HepG2 (cell line): ENCODE data around the gene JAGN1. TPM values are rescaled to one million over a fixed set of nuclear protein-coding genes. Genes with fewer than 3 reads are reported as not detected.

Experiments
- HOXA3 ChIP-seq: sonication (generic); formaldehyde crosslinking; IDR thresholded peaks from 2 replicates; pipeline ENCODE4 v1.5.0; 2020; ENCODE audit warnings: missing genetic modification reagents
- MEIS1 ChIP-seq: sonication (generic); formaldehyde crosslinking; IDR thresholded peaks from 2 replicates; pipeline ENCODE4 v1.9.0; 2021; ENCODE audit warnings: mild to moderate bottlenecking, missing genetic modification reagents, moderate library complexity, borderline replicate concordance
- PHF20 ChIP-seq: sonication (generic); formaldehyde crosslinking; IDR thresholded peaks from 2 replicates; pipeline ENCODE4 v1.5.0; 2020; ENCODE audit warnings: mild to moderate bottlenecking, missing genetic modification reagents
- SAP130 ChIP-seq: IDR thresholded peaks from 2 replicates; pipeline ENCODE4 v1.6.1; 2016; ENCODE audit warnings: low read depth
- YY1 ChIP-seq: IDR thresholded peaks from 2 replicates; pipeline ENCODE4 v1.6.1; 2011; ENCODE audit warnings: low read length, low read depth, moderate library complexity, mild to moderate bottlenecking; ENCODE audit not compliant: insufficient read depth, insufficient replicate concordance
- ZKSCAN1 ChIP-seq: fragments of 150-350 bp; IDR thresholded peaks from 2 replicates; pipeline ENCODE4 v1.6.1; 2014; ENCODE audit warnings: low read length
- ZNF747 ChIP-seq: sonication (generic); formaldehyde crosslinking; IDR thresholded peaks from 2 replicates; pipeline ENCODE4 v1.8.1; 2023; ENCODE audit warnings: missing genetic modification reagents, mild to moderate bottlenecking, borderline replicate concordance
- ZNF83 ChIP-seq: sonication (generic); formaldehyde crosslinking; IDR thresholded peaks from 2 replicates; pipeline ENCODE4 v1.4.0; 2020; ENCODE audit warnings: missing genetic modification reagents, mild to moderate bottlenecking, borderline replicate concordance
- polyA plus RNA-seq, 8 experiments: library from polyadenylated mRNA; depleted of rRNA in 3 of 8; stranded (reverse) in 7 of 8; unstranded in 1 of 8; fragments of >200 nt; fragmentation: Illumina TruSeq in 4 of 8; extraction: Trizol in 4 of 8; gene quantifications; 2 replicates each; pipeline versions ENCODE4 v1.2.1 to v1.2.3, GENCODE V29; 2011 to 2016; ENCODE audit warnings: low read depth in 4 of 8, missing spikeins in 1 of 8, mixed read lengths in 1 of 8; ENCODE audit not compliant: insufficient read depth in 1 of 8
- total RNA-seq, 5 experiments: library from RNA; depleted of rRNA; stranded (reverse); fragments of >200 nt; fragmentation: Illumina TruSeq; extraction: Trizol; gene quantifications; 2 replicates each; pipeline ENCODE4 v1.2.3, GENCODE V29; 2016; ENCODE audit warnings: low read depth in 1 of 5
- TF ChIP-seq, protein P1 (sequence below): sonication (generic); formaldehyde crosslinking; IDR thresholded peaks from 2 replicates; pipeline ENCODE4 v1.5.0; 2020; ENCODE audit warnings: mild to moderate bottlenecking, missing genetic modification reagents
- TF ChIP-seq, protein P2 (sequence below): sonication (generic); formaldehyde crosslinking; IDR thresholded peaks from 2 replicates; pipeline ENCODE4 v1.9.0; 2021; ENCODE audit warnings: missing genetic modification reagents, borderline replicate concordance
- TF ChIP-seq, protein P3 (sequence below): sonication (generic); formaldehyde crosslinking; IDR thresholded peaks from 2 replicates; pipeline ENCODE4 v1.9.0; 2022; ENCODE audit warnings: missing genetic modification reagents, mild to moderate bottlenecking, borderline replicate concordance
- TF ChIP-seq, protein P4 (sequence below): sonication (generic); formaldehyde crosslinking; IDR thresholded peaks from 2 replicates; pipeline ENCODE4 v1.8.0; 2022; ENCODE audit warnings: missing genetic modification reagents, mild to moderate bottlenecking, borderline replicate concordance
- TF ChIP-seq, protein P5 (sequence below): sonication (generic); formaldehyde crosslinking; IDR thresholded peaks from 2 replicates; pipeline ENCODE4 v1.5.1; 2020; ENCODE audit warnings: mild to moderate bottlenecking, missing genetic modification reagents, moderate library complexity
- TF ChIP-seq, protein P6 (sequence below): sonication (generic); formaldehyde crosslinking; IDR thresholded peaks from 2 replicates; pipeline ENCODE4 v1.5.0; 2020; ENCODE audit warnings: mild to moderate bottlenecking, missing genetic modification reagents, borderline replicate concordance

Gene JAGN1
- total and polyA plus RNA-seq, 2 of the 13 experiments (the other 11 are each of a cell fraction or from before 2014, with no cell fraction given), result 49.9 to 50.9 TPM

DNA sequence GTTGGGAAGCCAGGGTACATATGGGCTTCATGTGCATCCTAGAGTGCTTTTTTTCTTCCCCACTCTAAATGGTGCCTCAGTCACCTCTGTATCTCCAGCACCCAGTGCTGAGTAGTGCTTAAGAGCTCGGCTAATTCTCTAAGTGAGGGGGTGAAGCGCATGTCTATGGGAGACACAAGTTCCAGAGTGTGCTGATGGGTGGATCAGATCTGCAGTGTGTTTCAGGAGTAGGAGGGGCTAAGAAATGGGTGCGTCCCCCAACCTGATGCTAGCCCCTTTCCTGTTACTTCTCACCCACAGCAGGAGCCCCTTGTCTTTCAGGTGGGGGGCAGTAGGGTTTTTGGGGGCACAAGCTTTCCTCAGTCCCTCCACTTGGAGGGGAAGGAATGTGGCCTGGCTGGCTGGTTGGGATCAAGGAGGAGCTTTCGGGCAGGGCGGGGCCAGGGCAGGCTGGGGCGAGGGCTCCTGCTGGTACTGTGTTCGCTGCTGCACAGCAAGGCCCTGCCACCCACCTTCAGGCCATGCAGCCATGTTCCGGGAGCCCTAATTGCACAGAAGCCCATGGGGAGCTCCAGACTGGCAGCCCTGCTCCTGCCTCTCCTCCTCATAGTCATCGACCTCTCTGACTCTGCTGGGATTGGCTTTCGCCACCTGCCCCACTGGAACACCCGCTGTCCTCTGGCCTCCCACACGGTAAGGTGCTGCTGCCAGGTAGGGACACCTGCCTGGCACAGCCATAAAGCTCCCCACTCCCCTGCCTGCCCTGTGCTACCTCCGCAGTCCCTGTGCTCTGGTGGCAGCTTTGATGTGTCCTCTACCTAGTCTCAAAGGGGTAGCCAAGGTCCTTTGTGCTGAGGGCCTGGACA, 12.2 kb downstream of the JAGN1 start, which contains the start of gene IL17RE (continued):
- TF ChIP-seq, protein P1, sequence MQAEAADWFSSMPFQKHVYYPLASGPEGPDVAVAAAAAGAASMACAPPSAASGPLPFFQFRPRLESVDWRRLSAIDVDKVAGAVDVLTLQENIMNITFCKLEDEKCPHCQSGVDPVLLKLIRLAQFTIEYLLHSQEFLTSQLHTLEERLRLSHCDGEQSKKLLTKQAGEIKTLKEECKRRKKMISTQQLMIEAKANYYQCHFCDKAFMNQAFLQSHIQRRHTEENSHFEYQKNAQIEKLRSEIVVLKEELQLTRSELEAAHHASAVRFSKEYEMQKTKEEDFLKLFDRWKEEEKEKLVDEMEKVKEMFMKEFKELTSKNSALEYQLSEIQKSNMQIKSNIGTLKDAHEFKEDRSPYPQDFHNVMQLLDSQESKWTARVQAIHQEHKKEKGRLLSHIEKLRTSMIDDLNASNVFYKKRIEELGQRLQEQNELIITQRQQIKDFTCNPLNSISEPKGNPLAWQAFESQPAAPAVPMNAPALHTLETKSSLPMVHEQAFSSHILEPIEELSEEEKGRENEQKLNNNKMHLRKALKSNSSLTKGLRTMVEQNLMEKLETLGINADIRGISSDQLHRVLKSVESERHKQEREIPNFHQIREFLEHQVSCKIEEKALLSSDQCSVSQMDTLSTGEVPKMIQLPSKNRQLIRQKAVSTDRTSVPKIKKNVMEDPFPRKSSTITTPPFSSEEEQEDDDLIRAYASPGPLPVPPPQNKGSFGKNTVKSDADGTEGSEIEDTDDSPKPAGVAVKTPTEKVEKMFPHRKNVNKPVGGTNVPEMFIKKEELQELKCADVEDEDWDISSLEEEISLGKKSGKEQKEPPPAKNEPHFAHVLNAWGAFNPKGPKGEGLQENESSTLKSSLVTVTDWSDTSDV (CRISPR knock-in tag), result 0 out of 2 replicates have a peak, but pooled peaks have one; percentile 31
- TF ChIP-seq, protein P2, sequence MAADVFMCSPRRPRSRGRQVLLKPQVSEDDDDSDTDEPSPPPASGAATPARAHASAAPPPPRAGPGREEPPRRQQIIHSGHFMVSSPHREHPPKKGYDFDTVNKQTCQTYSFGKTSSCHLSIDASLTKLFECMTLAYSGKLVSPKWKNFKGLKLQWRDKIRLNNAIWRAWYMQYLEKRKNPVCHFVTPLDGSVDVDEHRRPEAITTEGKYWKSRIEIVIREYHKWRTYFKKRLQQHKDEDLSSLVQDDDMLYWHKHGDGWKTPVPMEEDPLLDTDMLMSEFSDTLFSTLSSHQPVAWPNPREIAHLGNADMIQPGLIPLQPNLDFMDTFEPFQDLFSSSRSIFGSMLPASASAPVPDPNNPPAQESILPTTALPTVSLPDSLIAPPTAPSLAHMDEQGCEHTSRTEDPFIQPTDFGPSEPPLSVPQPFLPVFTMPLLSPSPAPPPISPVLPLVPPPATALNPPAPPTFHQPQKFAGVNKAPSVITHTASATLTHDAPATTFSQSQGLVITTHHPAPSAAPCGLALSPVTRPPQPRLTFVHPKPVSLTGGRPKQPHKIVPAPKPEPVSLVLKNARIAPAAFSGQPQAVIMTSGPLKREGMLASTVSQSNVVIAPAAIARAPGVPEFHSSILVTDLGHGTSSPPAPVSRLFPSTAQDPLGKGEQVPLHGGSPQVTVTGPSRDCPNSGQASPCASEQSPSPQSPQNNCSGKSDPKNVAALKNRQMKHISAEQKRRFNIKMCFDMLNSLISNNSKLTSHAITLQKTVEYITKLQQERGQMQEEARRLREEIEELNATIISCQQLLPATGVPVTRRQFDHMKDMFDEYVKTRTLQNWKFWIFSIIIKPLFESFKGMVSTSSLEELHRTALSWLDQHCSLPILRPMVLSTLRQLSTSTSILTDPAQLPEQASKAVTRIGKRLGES, result no peak
- TF ChIP-seq ZNF747 (CRISPR knock-in tag), result peak; percentile 25; the same call in 1 of the 2 replicates
- peak; percentile 36; the same call in 1 of the 2 replicates for TF ChIP-seq HOXA3 (CRISPR knock-in tag)
- TF ChIP-seq, protein P3, sequence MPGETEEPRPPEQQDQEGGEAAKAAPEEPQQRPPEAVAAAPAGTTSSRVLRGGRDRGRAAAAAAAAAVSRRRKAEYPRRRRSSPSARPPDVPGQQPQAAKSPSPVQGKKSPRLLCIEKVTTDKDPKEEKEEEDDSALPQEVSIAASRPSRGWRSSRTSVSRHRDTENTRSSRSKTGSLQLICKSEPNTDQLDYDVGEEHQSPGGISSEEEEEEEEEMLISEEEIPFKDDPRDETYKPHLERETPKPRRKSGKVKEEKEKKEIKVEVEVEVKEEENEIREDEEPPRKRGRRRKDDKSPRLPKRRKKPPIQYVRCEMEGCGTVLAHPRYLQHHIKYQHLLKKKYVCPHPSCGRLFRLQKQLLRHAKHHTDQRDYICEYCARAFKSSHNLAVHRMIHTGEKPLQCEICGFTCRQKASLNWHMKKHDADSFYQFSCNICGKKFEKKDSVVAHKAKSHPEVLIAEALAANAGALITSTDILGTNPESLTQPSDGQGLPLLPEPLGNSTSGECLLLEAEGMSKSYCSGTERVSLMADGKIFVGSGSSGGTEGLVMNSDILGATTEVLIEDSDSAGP (CRISPR knock-in tag), result peak; percentile 60; the same call in 1 of the 2 replicates
- peak; percentile 60; the same call in 1 of the 2 replicates for TF ChIP-seq PHF20 (CRISPR knock-in tag)
- 0 out of 2 replicates have a peak, but pooled peaks have one; percentile 63 for TF ChIP-seq MEIS1
- TF ChIP-seq, protein P4, sequence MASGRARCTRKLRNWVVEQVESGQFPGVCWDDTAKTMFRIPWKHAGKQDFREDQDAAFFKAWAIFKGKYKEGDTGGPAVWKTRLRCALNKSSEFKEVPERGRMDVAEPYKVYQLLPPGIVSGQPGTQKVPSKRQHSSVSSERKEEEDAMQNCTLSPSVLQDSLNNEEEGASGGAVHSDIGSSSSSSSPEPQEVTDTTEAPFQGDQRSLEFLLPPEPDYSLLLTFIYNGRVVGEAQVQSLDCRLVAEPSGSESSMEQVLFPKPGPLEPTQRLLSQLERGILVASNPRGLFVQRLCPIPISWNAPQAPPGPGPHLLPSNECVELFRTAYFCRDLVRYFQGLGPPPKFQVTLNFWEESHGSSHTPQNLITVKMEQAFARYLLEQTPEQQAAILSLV (CRISPR knock-in tag), result no peak
- TF ChIP-seq, protein P5, sequence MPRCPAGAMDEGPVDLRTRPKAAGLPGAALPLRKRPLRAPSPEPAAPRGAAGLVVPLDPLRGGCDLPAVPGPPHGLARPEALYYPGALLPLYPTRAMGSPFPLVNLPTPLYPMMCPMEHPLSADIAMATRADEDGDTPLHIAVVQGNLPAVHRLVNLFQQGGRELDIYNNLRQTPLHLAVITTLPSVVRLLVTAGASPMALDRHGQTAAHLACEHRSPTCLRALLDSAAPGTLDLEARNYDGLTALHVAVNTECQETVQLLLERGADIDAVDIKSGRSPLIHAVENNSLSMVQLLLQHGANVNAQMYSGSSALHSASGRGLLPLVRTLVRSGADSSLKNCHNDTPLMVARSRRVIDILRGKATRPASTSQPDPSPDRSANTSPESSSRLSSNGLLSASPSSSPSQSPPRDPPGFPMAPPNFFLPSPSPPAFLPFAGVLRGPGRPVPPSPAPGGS (CRISPR knock-in tag), result peak; percentile 11; the same call in 1 of the 2 replicates
- TF ChIP-seq, protein P6, sequence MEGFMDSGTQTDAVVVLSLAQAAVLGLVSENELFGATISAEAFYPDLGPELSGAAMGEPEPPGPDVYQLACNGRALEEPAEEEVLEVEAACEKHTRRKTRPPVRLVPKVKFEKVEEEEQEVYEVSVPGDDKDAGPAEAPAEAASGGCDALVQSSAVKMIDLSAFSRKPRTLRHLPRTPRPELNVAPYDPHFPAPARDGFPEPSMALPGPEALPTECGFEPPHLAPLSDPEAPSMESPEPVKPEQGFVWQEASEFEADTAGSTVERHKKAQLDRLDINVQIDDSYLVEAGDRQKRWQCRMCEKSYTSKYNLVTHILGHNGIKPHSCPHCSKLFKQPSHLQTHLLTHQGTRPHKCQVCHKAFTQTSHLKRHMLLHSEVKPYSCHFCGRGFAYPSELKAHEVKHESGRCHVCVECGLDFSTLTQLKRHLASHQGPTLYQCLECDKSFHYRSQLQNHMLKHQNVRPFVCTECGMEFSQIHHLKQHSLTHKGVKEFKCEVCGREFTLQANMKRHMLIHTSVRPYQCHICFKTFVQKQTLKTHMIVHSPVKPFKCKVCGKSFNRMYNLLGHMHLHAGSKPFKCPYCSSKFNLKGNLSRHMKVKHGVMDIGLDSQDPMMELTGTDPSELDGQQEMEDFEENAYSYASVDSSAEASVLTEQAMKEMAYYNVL (CRISPR knock-in tag), result peak; percentile 91; the same call in 1 of the 2 replicates
- TF ChIP-seq ZNF83, result peak; percentile 26; the same call in 1 of the 2 replicates
- TF ChIP-seq YY1, result peak; percentile 75
- no peak for TF ChIP-seq ZKSCAN1
- TF ChIP-seq SAP130 (CRISPR knock-in tag), result peak; percentile 54
